Measurements from ENCODE around the gene REG3G. TPM values are rescaled to one million over a fixed set of nuclear protein-coding genes. Genes with fewer than 3 reads are reported as not detected.

REG3G gene
- total RNA-seq, 1 donor from 2014 or later: not detected

GRCh38 chr2:79071078-79071477, 45.6 kb downstream of the REG3G start:
- no peaks in the 10 kb centered on the region for H3K36me3 ChIP-seq (ENCODE audit: control insufficient read depth, insufficient read depth, low read length)
- TF ChIP-seq, protein P1, sequence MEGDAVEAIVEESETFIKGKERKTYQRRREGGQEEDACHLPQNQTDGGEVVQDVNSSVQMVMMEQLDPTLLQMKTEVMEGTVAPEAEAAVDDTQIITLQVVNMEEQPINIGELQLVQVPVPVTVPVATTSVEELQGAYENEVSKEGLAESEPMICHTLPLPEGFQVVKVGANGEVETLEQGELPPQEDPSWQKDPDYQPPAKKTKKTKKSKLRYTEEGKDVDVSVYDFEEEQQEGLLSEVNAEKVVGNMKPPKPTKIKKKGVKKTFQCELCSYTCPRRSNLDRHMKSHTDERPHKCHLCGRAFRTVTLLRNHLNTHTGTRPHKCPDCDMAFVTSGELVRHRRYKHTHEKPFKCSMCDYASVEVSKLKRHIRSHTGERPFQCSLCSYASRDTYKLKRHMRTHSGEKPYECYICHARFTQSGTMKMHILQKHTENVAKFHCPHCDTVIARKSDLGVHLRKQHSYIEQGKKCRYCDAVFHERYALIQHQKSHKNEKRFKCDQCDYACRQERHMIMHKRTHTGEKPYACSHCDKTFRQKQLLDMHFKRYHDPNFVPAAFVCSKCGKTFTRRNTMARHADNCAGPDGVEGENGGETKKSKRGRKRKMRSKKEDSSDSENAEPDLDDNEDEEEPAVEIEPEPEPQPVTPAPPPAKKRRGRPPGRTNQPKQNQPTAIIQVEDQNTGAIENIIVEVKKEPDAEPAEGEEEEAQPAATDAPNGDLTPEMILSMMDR (IDR thresholded peaks at IDR 0.05; ENCODE audit: insufficient read depth, low read length, severe bottlenecking): no peak
- H3K27me3 ChIP-seq (ENCODE audit: control insufficient read depth, insufficient read depth, low read length): no peaks in the 10 kb centered on the region
- no peak for FAIRE-seq
- no peak overlapping the region for H3K4me3 ChIP-seq (ENCODE audit: low read depth, low read length)
- no peak for DNase-seq (ENCODE audit: low read depth)

Other genes starting within 250 kb of the REG3G start
- not detected in 2 replicates for gene REG1B, start 62.3 kb downstream of the REG3G start, total RNA-seq
- not detected in 2 replicates for gene REG1A, start 94.8 kb downstream of the REG3G start, total RNA-seq
- gene REG3A, start 134.1 kb downstream of the REG3G start, total RNA-seq: not detected in 2 replicates

All from bronchial epithelial cell (primary cell).